GM21381 (cell line): ENCODE results near the gene PLAC9.

Source experiments
- ATAC-seq: cut with Tn5 transposase; IDR thresholded peaks from one replicate; pipeline ENCODE4 v1.9.1; 2021; ENCODE audit warnings: mild to moderate bottlenecking, moderate library complexity; ENCODE audit not compliant: unreplicated experiment

The PLAC9 gene

DNA sequence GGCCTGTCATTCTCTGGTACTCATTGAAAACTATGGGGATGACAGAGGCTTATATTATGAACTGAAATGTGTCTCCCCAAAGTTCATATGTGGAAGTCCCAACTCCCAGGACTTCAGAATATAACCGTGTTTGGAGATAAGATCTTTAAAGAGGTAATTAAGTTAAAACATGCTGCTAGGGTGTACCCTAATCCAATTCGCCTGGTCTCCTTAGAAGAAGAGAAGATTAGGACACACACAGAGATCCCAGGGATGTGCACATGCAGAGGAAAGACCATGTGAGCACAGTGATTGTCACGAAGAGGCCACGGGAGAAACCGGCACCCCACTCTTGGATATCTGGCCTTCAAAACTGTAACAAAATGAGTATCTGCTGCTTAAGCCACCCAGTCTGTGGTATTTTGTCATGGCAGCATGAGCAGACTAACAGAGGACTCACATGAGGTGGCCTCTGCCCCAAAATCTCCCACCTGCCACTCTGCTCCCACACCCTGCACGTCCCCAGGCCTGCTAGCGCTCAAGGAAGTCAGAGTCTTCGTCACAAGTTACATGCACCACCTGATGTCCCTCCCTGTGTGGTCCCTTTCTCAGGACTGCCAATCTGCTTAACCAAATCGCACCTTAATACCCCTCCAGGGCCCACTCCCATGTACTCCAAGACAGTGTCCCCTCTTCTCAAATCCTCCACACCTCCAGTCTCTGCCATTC is 26.8 kb downstream of the PLAC9 start:
- ATAC-seq: no peak

- ATAC-seq: no peak
These were observed 28.1 kb downstream of the PLAC9 start for GRCh38 chr10:80160361-80161320.

DNA sequence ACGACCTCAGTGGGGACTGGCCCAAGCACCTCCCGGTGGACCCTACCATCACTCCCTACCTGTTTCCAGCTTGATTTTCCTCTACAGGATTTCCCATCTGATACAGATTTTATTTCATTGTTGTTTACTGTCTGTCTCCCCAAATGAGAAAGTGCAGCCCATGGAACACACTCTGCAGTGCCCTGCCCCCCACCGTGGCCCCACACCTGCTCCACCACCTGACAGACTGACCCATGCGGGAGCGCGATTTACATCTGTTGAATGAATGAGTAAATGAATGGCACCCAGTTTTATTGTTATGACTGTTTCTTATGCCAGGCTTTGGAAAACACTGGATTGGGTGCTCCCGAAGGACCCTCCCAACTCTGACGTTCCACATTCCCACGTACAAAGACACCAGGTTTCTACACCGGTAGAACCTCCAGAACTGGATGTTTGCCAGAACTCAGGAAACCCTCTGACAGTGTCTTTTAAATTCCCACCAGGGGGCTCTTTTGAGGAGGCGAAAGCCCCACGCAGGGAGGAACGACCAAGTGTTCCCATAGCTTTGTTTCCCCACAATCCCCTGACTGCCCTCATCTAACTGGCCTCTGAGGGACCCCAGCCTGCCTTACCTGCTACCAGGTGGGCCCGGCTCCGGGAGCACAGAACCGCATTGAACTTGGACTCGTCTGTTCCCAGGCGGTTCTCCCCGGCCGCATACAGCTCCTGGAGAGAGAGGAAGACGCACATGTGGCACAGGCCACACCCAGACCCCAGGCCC is 29.0 kb downstream of the PLAC9 start:
- no peak for ATAC-seq

GRCh38 chr10:80163741-80164341 is 31.3 kb downstream of the PLAC9 start:
- ATAC-seq: no peak

DNA sequence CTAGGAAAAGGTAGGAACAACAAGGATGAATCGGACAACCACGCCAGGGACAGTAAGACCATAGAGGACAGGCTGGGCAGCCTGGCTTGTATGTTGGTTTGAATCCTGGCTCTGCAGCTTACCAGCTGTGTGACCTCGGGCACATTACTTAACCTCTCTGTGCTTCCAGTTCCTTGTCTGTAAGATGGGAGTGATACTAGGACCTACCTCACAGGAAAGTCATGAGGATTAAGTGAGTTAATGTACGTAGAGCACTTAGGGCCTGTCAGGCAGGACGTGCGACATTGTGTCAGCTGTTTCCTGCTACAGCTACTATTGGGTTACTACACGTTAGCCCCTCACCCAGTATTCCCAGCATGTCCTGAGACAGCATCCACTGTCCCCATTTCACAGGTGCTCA is 32.1 kb downstream of the PLAC9 start:
- ATAC-seq: no peak

DNA sequence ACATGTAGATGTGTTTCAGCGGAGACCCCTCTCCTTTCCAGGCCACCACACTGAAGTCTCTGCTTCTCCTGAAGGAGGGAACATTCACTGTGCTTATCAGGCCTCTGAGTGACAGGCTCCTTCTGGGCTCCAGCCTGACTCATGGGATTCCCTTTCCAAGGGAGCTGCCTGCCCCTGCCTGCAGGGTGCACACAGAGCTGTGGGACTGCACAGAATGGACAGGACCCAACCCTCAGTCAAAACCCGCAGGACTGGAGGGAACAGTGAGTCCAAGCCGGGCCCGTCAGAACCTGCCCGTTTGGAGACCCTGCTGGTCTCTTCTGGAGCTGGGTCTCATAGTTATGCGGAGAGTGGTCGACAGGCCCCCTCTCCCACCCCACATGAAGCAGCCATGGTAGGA is 32.6 kb downstream of the PLAC9 start:
- no peak for ATAC-seq

DNA sequence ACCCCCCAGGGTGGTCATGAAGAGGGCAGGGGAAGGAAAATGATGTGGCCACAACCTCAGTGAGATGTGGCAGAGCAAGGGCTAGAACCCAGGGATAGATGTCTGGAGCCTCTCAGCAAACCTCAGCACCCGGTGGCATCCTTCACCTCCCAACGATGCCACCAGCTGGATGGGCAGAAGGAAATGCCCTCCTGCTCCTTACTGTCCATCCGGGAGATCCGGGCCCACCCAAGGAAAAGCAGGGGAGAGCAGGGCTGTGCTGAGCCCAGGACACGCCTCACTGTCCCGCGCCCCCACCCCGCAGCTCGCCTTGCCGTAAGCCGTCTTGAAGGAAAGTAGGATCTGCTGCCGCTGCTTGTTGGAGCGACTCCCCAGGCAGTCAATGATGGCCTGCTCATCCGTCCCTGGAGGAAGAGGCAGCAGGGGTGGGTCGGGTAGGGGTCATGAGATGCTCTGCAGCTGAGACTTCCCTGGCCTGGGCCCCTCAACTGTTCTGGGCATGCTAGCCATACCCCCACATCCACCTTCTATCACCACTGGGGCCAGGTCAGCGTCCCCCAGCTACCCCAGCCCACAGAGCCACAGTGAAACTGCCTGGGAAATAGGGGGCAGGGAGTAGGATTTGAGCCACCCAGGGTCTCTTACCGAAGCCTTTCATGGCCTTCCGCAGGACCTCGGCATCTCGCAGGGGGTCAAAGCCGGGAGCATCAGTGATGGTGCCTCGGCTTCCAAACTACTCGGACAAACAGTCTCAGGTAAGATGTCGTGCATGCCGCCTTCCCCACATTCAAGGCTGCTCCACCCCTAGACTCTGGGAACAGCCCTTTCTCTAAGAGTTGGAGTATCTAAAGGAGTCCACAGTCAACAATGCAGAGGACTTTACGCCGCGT is 34.3 kb downstream of the PLAC9 start:
- ATAC-seq: no peak

DNA sequence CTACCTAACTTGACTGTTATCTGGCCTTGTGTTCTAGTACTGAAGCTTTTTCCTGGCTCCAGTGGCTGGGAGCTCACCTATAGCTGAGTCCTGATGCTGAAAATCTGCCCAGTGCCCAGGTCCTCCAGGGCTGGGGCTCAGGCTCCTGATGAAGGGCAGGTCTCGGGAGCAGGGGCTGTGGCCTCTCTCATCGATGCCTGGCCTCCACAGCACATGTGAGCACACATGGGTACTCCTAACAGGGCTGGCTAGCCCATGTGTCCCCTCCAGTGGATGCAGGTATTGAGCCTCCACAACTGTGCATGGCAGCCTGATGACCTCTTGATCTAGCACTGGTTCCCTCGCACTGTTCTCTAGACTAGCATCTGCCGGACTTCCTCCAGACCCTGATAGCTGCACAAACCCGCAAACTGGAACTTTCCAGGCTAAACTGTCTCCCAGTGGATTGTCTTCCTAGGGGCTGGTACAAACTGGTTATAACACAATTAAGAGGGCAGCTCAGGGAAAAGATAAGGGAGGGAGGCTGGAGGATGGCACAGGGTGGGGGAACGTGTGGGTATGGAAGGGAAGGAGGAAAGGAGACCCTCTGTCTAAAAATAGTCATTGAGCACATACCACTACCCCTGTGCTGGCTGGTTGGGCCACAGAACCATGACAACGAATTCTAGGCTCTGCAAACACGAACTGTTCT is 35.1 kb downstream of the PLAC9 start:
- ATAC-seq: no peak

GRCh38 chr10:80168162-80168511 is 35.6 kb downstream of the PLAC9 start:
- no peak for ATAC-seq

DNA sequence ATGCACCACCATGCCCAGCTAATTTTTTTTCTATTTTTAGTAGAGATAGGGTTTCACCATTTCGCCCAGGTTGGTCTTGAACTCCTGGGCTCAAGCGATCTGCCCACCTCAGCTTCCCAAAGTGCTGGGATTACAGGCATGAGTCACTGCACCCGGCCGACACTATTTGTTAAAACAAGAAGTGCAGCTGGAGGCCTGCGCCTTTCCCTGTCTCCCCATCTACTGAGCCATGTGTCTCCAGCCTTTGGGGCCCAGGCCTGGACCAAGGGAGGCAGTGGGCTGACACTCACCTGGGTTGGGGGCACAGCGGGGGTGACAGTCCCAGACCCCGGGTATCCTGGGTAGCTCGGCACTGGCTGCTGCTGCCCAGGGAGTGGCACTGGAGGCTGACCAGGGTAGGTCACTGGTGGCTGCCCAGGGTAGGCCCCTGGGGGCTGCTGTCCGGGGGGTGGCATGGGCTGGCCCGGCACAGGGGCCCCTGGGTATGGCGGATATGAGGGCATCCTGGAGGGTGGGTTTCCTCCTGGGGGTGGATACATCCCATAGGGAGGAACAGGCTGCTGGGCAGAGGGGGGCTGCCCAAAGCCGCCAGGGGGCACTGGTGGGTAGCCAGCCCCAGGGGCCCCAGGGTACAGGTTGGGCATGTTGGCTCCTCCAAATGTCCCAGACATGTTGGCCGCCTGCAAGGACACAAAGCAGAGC is 36.3 kb downstream of the PLAC9 start:
- no peak for ATAC-seq

GRCh38 chr10:80170026-80170425 is 37.5 kb downstream of the PLAC9 start:
- ATAC-seq: no peak

- ATAC-seq: no peak
These were observed 38.1 kb downstream of the PLAC9 start for GRCh38 chr10:80170641-80171040.

GRCh38 chr10:80171248-80171660 is 38.7 kb downstream of the PLAC9 start:
- no peak for ATAC-seq

DNA sequence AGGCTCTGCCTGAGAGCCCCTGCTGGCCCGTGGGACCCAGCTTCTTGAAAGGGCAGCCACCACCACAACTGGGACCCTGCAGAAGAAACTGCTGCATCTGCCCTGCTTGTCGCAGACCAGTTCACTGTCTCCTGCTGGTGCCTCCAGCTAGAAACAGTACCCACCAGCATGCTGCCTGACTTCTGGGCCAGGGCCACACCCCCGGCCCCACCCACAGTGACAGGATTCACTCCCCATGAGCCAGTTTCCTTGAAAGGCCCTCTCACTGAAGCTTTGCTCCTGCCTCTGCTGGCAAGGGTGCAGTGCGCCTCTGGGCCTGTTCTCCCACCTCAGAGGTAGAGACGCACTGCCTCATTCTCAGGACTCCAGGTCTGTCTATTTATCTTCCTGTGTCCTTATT is 40.4 kb downstream of the PLAC9 start:
- no peak for ATAC-seq

- ATAC-seq: no peak
These were observed 40.9 kb downstream of the PLAC9 start for GRCh38 chr10:80173466-80173865.

- ATAC-seq: no peak
These were observed 42.3 kb downstream of the PLAC9 start for GRCh38 chr10:80174641-80175395.

- ATAC-seq: no peak
These were observed 44.0 kb downstream of the PLAC9 start for GRCh38 chr10:80176526-80176925.
